ENCODE results near the gene NHLRC1. TPM values are rescaled to one million over a fixed set of nuclear protein-coding genes. Genes with fewer than 3 reads are reported as not detected.
A peak's percentile ranks its signal among the peaks of the same experiment; 100 is the strongest.

NHLRC1 gene
- not detected for total RNA-seq

DNA sequence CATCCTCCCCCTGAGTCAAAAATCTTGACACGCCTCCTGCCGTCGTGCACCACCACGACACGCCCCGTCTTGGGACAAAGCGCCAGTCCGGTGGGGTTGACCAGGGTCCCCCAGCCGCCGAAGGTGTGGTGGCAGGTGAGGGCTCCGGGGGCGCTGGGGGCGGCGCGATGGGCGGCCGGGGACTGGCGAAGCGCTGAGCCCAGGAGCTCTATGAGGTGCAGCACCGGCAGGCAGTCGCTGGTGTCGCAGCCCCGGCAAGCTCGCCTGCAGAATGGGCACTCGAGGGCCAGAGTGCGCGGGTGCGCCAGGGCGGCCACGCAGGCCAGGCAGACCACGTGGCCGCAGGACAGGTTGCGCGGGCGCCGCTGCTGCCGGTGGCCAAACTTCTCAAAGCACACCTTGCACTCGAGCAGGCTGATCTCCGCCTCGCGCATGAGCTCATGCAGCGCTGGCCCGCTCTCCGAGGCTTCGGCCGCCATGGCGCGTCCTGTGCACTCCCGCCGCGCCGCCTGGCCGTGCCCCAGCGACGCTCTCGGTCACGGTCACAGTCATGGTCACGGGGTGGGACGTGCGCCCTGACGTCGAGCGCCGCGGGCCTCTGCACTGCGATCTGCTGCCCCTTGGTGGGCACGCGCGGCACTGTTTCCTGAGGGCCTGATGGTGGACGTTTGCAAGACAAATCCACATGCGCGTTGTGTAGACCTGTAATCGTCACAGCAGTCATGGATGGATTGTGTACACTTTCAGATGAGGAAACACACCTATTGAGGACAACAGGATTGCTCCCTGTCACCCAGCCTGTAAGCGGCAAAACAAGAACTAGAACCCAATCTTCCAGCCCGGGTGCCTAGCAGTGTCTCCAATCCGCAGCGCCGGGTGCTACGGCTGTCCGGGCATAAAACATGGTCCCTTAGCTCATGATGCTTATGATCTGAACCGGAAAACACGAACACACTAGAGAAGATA is at the start of gene NHLRC1:
NHLRC1 (minus strand) TSS at position 550 of the 966 bp plus-strand sequence; CDS start at position 479, 71 bp downstream.
- Mint-ChIP-seq H3K4me1 (peaks cover 5% of the 10 kb centered on the region), H3K36me3 (ENCODE audit: low read depth) (no peaks in the 10 kb centered on the region), H3K27ac (no peak within 1 kb of the TSS), H3K4me3 (peak within 1 kb of the TSS; percentile 81), H3K27me3 (peaks cover 16% of the 10 kb centered on the region), H3K9me3 (no peaks in the 10 kb centered on the region)
- ATAC-seq (replicated peaks), result peak; percentile 99

GRCh38 chr6:18171871-18172270 is 49.4 kb upstream of the NHLRC1 start:
- ATAC-seq (replicated peaks), result no peak
- no peak overlapping the region for H3K4me3 Mint-ChIP-seq
- peaks cover 76% of the 10 kb centered on the region for H3K36me3 Mint-ChIP-seq (ENCODE audit: low read depth)
- H3K27me3 Mint-ChIP-seq, result no peaks in the 10 kb centered on the region
- no peaks in the 10 kb centered on the region for H3K4me1 Mint-ChIP-seq
- peaks cover 3% of the 10 kb centered on the region for H3K9me3 Mint-ChIP-seq
- H3K27ac Mint-ChIP-seq, result no peak overlapping the region

- ATAC-seq (replicated peaks), result no peak
- H3K9me3 Mint-ChIP-seq, result peaks cover 3% of the 10 kb centered on the region
- H3K4me3 Mint-ChIP-seq, result no peak overlapping the region
- no peaks in the 10 kb centered on the region for H3K4me1 Mint-ChIP-seq
- peaks cover 69% of the 10 kb centered on the region for H3K36me3 Mint-ChIP-seq (ENCODE audit: low read depth)
- no peaks in the 10 kb centered on the region for H3K27me3 Mint-ChIP-seq
- no peak overlapping the region for H3K27ac Mint-ChIP-seq
Observed at GRCh38 chr6:18168264-18168663, 45.8 kb upstream of the NHLRC1 start.

DNA sequence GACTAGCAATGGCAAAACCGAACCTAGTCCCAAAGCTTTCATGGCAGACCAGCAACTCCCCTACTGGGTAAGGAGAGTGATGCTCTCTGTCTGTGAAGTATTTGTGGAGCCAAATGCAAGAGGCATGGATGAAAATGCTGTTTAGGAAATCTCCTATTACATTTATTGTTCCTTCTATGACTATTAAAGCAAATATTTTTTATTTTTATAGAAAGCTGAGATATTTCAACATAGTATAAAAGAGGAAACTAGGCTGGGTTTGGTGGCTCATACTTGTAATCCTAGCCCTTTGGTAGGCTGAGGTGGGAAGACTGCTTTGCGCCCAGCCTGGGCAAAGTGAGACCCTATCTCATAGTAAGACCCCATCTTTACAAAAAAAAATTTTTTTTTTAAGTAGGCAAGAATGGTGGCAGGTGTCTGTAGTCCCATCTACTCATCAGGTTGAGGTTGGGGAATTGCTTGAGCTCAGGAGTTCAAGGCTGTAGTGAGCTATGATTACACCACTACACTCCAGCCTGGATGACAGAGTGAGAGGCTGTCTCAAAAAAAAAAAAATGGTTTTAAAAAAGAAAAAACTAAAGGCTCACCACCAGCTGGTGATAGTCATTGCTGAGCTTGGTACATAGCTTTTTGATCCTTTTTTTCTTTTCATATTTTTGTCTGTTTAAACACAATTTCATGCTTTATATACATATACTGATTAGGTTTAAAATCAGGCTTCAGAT is 44.0 kb upstream of the NHLRC1 start:
- Mint-ChIP-seq H3K4me1 (peaks cover under 1% of the 10 kb centered on the region), H3K27ac (no peak overlapping the region), H3K4me3 (no peak overlapping the region), H3K36me3 (ENCODE audit: low read depth) (peaks cover 83% of the 10 kb centered on the region), H3K27me3 (no peaks in the 10 kb centered on the region), H3K9me3 (peaks cover 3% of the 10 kb centered on the region)
- ATAC-seq (replicated peaks), result no peak

GRCh38 chr6:18165751-18166150 is 43.3 kb upstream of the NHLRC1 start:
- no peak overlapping the region for H3K27ac Mint-ChIP-seq
- H3K4me1 Mint-ChIP-seq, result peaks cover 7% of the 10 kb centered on the region

GRCh38 chr6:18162401-18162800 is 39.9 kb upstream of the NHLRC1 start:
- Mint-ChIP-seq H3K4me3 (no peak overlapping the region), H3K4me1 (peaks cover 7% of the 10 kb centered on the region), H3K27ac (no peak overlapping the region), H3K27me3 (no peaks in the 10 kb centered on the region), H3K36me3 (ENCODE audit: low read depth) (peaks cover 63% of the 10 kb centered on the region), H3K9me3 (no peaks in the 10 kb centered on the region)
- no peak for ATAC-seq (replicated peaks)

More at GRCh38 chr6:18165751-18166150, 43.3 kb upstream of the NHLRC1 start:
- Mint-ChIP-seq H3K4me3 (no peak overlapping the region), H3K27me3 (no peaks in the 10 kb centered on the region), H3K9me3 (peaks cover 3% of the 10 kb centered on the region), H3K36me3 (ENCODE audit: low read depth) (peaks cover 83% of the 10 kb centered on the region)
- no peak for ATAC-seq (replicated peaks)

DNA sequence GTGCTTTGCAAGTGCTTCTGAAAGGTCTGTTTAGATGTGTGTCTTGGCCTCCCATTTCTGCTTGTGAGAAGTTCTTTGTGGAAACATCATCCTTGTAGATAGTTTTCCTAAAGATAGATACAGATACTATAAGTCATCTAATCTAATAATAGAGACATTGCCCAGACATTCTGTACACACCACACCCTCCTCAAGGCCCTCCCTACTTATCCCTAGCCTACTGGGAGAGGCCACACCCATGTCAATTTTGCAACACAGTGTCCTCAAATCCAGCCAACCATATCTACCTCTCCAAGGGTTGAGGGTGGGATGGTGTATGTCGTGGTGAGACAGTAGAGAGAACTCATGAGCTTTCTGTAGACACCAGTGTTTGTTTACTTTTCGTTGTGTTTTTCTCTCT is 39.0 kb upstream of the NHLRC1 start:
- Mint-ChIP-seq H3K4me1 (peaks cover 7% of the 10 kb centered on the region), H3K9me3 (no peaks in the 10 kb centered on the region), H3K27ac (peak overlapping the region; percentile 56), H3K4me3 (no peak overlapping the region), H3K36me3 (ENCODE audit: low read depth) (peaks cover 59% of the 10 kb centered on the region), H3K27me3 (no peaks in the 10 kb centered on the region)
- ATAC-seq (replicated peaks), result no peak

DNA sequence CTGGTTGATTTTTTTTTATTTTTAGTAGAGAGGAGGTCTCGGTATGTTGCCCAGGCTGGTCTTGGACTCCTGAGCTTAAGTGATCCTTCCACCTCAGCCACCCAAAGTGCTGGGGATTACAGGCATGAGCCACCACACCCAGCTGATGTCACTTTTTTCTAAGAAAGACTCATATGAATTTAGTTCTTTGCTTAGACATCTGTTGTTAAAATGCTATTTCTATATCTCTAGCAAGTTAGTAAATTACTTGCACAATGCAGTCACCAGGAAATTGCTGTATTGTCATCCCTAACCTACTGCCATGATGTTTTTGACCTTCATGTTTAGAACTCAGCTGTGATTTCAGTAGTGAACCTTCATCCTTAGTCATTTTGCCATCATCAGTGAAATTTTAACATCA is 38.4 kb upstream of the NHLRC1 start:
- peaks cover 54% of the 10 kb centered on the region for H3K36me3 Mint-ChIP-seq (ENCODE audit: low read depth)
- no peak overlapping the region for H3K27ac Mint-ChIP-seq
- no peaks in the 10 kb centered on the region for H3K27me3 Mint-ChIP-seq
- peak; percentile 87 for ATAC-seq (replicated peaks)
- no peak overlapping the region for H3K4me3 Mint-ChIP-seq
- H3K9me3 Mint-ChIP-seq, result no peaks in the 10 kb centered on the region
- H3K4me1 Mint-ChIP-seq, result peaks cover 11% of the 10 kb centered on the region

- peak; percentile 4 for ATAC-seq (replicated peaks)
- Mint-ChIP-seq H3K4me1 (peaks cover 14% of the 10 kb centered on the region), H3K27me3 (no peaks in the 10 kb centered on the region), H3K36me3 (ENCODE audit: low read depth) (peaks cover 15% of the 10 kb centered on the region), H3K27ac (peak overlapping the region; percentile 66), H3K9me3 (no peaks in the 10 kb centered on the region), H3K4me3 (peak overlapping the region; percentile 94)
Observed at GRCh38 chr6:18155864-18156421, 33.5 kb upstream of the NHLRC1 start.

- peak within 1 kb of the TSS; percentile 94 for H3K4me3 Mint-ChIP-seq
- peak; percentile 95 for ATAC-seq (replicated peaks)
- peak within 1 kb of the TSS; percentile 84 for H3K27ac Mint-ChIP-seq
- peaks cover 9% of the 10 kb centered on the region for H3K36me3 Mint-ChIP-seq (ENCODE audit: low read depth)
- H3K27me3 Mint-ChIP-seq, result no peaks in the 10 kb centered on the region
- H3K4me1 Mint-ChIP-seq, result peaks cover 13% of the 10 kb centered on the region
- no peaks in the 10 kb centered on the region for H3K9me3 Mint-ChIP-seq
Observed at GRCh38 chr6:18155150-18155863, 32.8 kb upstream of the NHLRC1 start, which contains the start of gene KDM1B. TSS of gene KDM1B (plus strand) at chr6:18155422. CDS start at chr6:18159896, 4,474 bp downstream.

DNA sequence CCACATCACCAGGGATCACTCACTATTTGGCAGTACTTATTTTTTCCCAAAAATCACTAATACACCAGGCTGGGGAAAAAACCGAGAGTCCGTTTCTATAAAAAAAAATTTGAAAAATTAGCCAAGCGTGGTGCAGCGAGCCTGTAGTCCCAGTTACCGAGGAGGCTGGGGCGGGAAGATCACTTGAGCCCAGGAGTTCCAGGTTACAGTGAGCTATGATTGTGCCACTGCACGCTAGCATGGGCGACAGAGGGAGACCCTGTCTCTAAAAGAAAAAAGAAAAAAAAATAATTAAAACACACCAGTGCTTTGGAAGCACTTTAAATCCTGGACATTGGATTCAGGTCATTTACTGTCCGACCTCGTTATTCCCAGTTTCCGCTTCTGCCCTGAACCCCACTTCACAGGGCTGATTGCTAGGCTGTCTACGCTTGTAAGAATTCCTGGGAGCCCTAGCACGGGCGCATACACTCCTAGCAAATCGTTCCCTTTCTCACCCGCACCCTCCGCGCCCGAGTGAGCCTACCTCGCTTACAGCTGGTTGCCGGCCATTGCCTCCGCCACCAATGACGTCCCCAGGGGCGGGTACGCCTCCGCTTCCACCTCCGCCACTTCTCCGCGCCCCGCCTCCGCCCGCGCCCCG is 32.2 kb upstream of the NHLRC1 start, which contains the start of gene TPMT:
TPMT (minus strand) TSS at position 571 of the 643 bp plus-strand sequence. CDS start 5,950 bp downstream, outside the sequence.
- peak; percentile 63 for ATAC-seq (replicated peaks)
- Mint-ChIP-seq H3K27ac (peak within 1 kb of the TSS; percentile 84), H3K36me3 (ENCODE audit: low read depth) (peaks cover 3% of the 10 kb centered on the region), H3K27me3 (no peaks in the 10 kb centered on the region), H3K9me3 (no peaks in the 10 kb centered on the region), H3K4me1 (peaks cover 13% of the 10 kb centered on the region), H3K4me3 (peak within 1 kb of the TSS; percentile 94)

- Mint-ChIP-seq H3K36me3 (ENCODE audit: low read depth) (peaks cover 9% of the 10 kb centered on the region), H3K9me3 (no peaks in the 10 kb centered on the region), H3K4me1 (peaks cover 13% of the 10 kb centered on the region), H3K27ac (peak overlapping the region; percentile 64), H3K27me3 (no peaks in the 10 kb centered on the region), H3K4me3 (peak overlapping the region; percentile 68)
- no peak for ATAC-seq (replicated peaks)
Observed at GRCh38 chr6:18153311-18153703, 30.8 kb upstream of the NHLRC1 start.

DNA sequence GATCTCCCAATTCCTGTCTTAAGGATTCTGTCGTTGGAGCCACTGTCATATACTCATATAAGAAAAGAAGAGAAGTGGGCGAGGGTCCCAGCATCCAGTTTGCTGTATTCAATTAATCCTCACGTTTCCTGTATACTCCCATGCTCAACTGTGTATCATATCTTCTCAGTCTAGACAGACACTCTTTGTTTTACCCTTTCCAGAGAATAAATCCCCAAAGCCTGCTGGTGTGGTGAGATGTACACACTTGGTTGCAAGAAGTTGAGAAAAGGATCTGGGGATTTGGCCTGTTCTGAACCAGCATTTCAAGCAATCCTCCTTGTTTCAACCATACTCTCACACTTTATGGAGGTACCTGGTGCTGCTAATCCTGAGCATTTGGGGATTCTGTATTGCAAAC is 29.3 kb upstream of the NHLRC1 start:
- no peaks in the 10 kb centered on the region for H3K27me3 Mint-ChIP-seq
- no peak overlapping the region for H3K27ac Mint-ChIP-seq
- ATAC-seq (replicated peaks), result no peak
- H3K9me3 Mint-ChIP-seq, result no peaks in the 10 kb centered on the region
- peaks cover 18% of the 10 kb centered on the region for H3K4me1 Mint-ChIP-seq
- H3K4me3 Mint-ChIP-seq, result no peak overlapping the region
- H3K36me3 Mint-ChIP-seq (ENCODE audit: low read depth), result peaks cover 22% of the 10 kb centered on the region
